Neural cell (in vitro differentiated cells): ENCODE measurements around the gene ADRM1.

ENCODE experiments used
- CTCF ChIP-seq: fragments of 450-650 bp; IDR thresholded peaks from 2 replicates; pipeline ENCODE4 v1.5.1; 2014; ENCODE audit warnings: antibody characterized with exemption, mild to moderate bottlenecking, moderate library complexity; ENCODE audit not compliant: poor library complexity, severe bottlenecking
- EZH2 ChIP-seq: fragments of 200-600, 300-800 bp; shearing (Covaris generic), sonication (generic); IDR thresholded peaks from 2 replicates; pipeline ENCODE4 v1.6.1; 2014; ENCODE audit warnings: antibody characterized with exemption, low read length, borderline replicate concordance, mild to moderate bottlenecking; ENCODE audit not compliant: insufficient read depth, poor library complexity, severe bottlenecking
- MXI1 ChIP-seq: fragments of 450-650 bp; conservative IDR thresholded peaks from 2 replicates; pipeline ENCODE4 v1.6.1; 2014; ENCODE audit warnings: antibody characterized with exemption, mild to moderate bottlenecking; ENCODE audit not compliant: poor library complexity, severe bottlenecking
- POLR2AphosphoS5 ChIP-seq: IDR thresholded peaks from 2 replicates; pipeline ENCODE4 v1.6.1; 2012
- REST ChIP-seq: IDR thresholded peaks from 2 replicates; pipeline ENCODE4 v1.6.1; 2012; ENCODE audit warnings: borderline replicate concordance

- TF ChIP-seq EZH2 (no peak), CTCF (no peak), REST (no peak), MXI1 (no peak), POLR2AphosphoS5 (no peak)
Measured at GRCh38 chr20:62255976-62256375, 46.8 kb upstream of the ADRM1 start.
